ENCODE results near the gene TOPAZ1. TPM values are rescaled to one million over a fixed set of nuclear protein-coding genes. Genes with fewer than 3 reads are reported as not detected.

The TOPAZ1 gene
- total and polyA plus RNA-seq, 2 of the 8 experiments (the other 6 are each of a cell fraction or from before 2014, with no cell fraction given), result not detected

DNA sequence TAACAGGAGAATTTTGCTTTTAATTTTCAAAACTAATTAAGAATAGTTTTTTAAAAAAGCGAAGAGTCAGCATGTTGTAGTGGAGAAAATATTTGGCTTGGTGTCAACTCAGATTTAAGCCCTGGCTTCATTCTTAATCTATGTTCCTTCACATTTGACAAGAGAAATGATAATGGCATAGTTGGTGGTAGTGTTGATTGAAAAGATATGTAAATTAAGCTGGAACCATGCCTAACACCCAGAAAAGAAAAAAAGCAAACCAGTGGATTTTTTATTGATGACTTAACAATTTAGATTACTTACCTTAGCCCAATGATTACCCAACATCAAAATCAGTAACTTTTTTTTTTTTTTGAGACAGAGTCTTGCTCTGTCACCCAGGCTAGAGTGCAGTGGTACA, 124.3 kb downstream of the TOPAZ1 start (continued):
- TF ChIP-seq, protein P1, sequence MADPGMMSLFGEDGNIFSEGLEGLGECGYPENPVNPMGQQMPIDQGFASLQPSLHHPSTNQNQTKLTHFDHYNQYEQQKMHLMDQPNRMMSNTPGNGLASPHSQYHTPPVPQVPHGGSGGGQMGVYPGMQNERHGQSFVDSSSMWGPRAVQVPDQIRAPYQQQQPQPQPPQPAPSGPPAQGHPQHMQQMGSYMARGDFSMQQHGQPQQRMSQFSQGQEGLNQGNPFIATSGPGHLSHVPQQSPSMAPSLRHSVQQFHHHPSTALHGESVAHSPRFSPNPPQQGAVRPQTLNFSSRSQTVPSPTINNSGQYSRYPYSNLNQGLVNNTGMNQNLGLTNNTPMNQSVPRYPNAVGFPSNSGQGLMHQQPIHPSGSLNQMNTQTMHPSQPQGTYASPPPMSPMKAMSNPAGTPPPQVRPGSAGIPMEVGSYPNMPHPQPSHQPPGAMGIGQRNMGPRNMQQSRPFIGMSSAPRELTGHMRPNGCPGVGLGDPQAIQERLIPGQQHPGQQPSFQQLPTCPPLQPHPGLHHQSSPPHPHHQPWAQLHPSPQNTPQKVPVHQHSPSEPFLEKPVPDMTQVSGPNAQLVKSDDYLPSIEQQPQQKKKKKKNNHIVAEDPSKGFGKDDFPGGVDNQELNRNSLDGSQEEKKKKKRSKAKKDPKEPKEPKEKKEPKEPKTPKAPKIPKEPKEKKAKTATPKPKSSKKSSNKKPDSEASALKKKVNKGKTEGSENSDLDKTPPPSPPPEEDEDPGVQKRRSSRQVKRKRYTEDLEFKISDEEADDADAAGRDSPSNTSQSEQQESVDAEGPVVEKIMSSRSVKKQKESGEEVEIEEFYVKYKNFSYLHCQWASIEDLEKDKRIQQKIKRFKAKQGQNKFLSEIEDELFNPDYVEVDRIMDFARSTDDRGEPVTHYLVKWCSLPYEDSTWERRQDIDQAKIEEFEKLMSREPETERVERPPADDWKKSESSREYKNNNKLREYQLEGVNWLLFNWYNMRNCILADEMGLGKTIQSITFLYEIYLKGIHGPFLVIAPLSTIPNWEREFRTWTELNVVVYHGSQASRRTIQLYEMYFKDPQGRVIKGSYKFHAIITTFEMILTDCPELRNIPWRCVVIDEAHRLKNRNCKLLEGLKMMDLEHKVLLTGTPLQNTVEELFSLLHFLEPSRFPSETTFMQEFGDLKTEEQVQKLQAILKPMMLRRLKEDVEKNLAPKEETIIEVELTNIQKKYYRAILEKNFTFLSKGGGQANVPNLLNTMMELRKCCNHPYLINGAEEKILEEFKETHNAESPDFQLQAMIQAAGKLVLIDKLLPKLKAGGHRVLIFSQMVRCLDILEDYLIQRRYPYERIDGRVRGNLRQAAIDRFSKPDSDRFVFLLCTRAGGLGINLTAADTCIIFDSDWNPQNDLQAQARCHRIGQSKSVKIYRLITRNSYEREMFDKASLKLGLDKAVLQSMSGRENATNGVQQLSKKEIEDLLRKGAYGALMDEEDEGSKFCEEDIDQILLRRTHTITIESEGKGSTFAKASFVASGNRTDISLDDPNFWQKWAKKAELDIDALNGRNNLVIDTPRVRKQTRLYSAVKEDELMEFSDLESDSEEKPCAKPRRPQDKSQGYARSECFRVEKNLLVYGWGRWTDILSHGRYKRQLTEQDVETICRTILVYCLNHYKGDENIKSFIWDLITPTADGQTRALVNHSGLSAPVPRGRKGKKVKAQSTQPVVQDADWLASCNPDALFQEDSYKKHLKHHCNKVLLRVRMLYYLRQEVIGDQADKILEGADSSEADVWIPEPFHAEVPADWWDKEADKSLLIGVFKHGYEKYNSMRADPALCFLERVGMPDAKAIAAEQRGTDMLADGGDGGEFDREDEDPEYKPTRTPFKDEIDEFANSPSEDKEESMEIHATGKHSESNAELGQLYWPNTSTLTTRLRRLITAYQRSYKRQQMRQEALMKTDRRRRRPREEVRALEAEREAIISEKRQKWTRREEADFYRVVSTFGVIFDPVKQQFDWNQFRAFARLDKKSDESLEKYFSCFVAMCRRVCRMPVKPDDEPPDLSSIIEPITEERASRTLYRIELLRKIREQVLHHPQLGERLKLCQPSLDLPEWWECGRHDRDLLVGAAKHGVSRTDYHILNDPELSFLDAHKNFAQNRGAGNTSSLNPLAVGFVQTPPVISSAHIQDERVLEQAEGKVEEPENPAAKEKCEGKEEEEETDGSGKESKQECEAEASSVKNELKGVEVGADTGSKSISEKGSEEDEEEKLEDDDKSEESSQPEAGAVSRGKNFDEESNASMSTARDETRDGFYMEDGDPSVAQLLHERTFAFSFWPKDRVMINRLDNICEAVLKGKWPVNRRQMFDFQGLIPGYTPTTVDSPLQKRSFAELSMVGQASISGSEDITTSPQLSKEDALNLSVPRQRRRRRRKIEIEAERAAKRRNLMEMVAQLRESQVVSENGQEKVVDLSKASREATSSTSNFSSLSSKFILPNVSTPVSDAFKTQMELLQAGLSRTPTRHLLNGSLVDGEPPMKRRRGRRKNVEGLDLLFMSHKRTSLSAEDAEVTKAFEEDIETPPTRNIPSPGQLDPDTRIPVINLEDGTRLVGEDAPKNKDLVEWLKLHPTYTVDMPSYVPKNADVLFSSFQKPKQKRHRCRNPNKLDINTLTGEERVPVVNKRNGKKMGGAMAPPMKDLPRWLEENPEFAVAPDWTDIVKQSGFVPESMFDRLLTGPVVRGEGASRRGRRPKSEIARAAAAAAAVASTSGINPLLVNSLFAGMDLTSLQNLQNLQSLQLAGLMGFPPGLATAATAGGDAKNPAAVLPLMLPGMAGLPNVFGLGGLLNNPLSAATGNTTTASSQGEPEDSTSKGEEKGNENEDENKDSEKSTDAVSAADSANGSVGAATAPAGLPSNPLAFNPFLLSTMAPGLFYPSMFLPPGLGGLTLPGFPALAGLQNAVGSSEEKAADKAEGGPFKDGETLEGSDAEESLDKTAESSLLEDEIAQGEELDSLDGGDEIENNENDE (IDR thresholded peaks at IDR 0.05; ENCODE audit: insufficient replicate concordance, low read length), result no peak
- TF ChIP-seq MAFK (IDR thresholded peaks at IDR 0.05; ENCODE audit: low read depth, low read length), result no peak
- no peak for TF ChIP-seq FOSL1 (IDR thresholded peaks at IDR 0.05; ENCODE audit: insufficient read depth, low read depth, low read length)

Measured in H1 (cell line).